Neural cell (in vitro differentiated cells): ENCODE measurements around the gene RIN1. TPM values are rescaled to one million over a fixed set of nuclear protein-coding genes. Genes with fewer than 3 reads are reported as not detected.

Source experiments
- H2AFZ ChIP-seq: fragments of 200-600, 300-800 bp; sonication (generic), shearing (Covaris generic); 2 replicates; pipeline ENCODE4 v1.6.0; 2014; ENCODE audit warnings: low read depth, mild to moderate bottlenecking, antibody characterized with exemption, low read length, moderate library complexity
- H3F3A ChIP-seq: fragments of 200-600 bp; shearing (Covaris generic); 2 replicates; pipeline ENCODE4 v1.6.1; 2016; ENCODE audit warnings: mild to moderate bottlenecking, moderate library complexity, mixed read lengths, antibody characterized with exemption, low read length; ENCODE audit not compliant: insufficient read depth, poor library complexity, severe bottlenecking
- H3K27ac ChIP-seq: fragments of 200-600, 300-800 bp; sonication (generic), shearing (Covaris generic); 2 replicates; pipeline ENCODE4 v1.5.1; 2014; ENCODE audit warnings: mild to moderate bottlenecking, low read length, moderate library complexity
- H3K27me3 ChIP-seq: fragments of 300-800, 200-600 bp; sonication (generic), shearing (Covaris generic); 2 replicates; pipeline ENCODE4 v1.6.0; 2014; ENCODE audit warnings: mild to moderate bottlenecking, low read depth, low read length, moderate library complexity; ENCODE audit not compliant: insufficient read depth
- H3K36me3 ChIP-seq: fragments of 300-800, 200-600 bp; sonication (generic), shearing (Covaris generic); 2 replicates; pipeline ENCODE4 v1.5.1; 2014; ENCODE audit warnings: mild to moderate bottlenecking, antibody characterized with exemption, low read length, moderate library complexity; ENCODE audit not compliant: insufficient read depth
- H3K4me2 ChIP-seq: fragments of 300-800, 200-600 bp; sonication (generic), shearing (Covaris generic); 2 replicates; pipeline ENCODE4 v1.6.0; 2014; ENCODE audit warnings: mild to moderate bottlenecking, low read length
- H3K4me3 ChIP-seq: fragments of 300-800, 200-600 bp; sonication (generic), shearing (Covaris generic); 2 replicates; pipeline ENCODE4 v1.5.1; 2014; ENCODE audit warnings: mild to moderate bottlenecking, low read length, moderate library complexity
- H3K79me2 ChIP-seq: fragments of 200-600 bp; shearing (Covaris generic); replicated peaks from 2 replicates; pipeline ENCODE4 v1.6.0; 2014; ENCODE audit warnings: mild to moderate bottlenecking, low read length, moderate library complexity; ENCODE audit not compliant: insufficient read depth
- H3K9ac ChIP-seq: fragments of 300-800, 200-600 bp; sonication (generic), shearing (Covaris generic); 2 replicates; pipeline ENCODE4 v1.6.1; 2016; ENCODE audit warnings: mild to moderate bottlenecking, low read length, mixed read lengths
- H3K9me2 ChIP-seq: fragments of 200-600 bp; shearing (Covaris generic); 2 replicates; pipeline ENCODE4 v1.6.1; 2016; ENCODE audit warnings: mild to moderate bottlenecking, low read length, mixed read lengths; ENCODE audit not compliant: insufficient read depth
- H3K9me3 ChIP-seq: fragments of 200-600, 300-800 bp; sonication (generic), shearing (Covaris generic); 2 replicates; pipeline ENCODE4 v1.6.1; 2016; ENCODE audit warnings: mild to moderate bottlenecking, mixed run types, low read length, moderate library complexity, mixed read lengths
- H4K20me1 ChIP-seq: fragments of 200-600 bp; shearing (Covaris generic); 2 replicates; pipeline ENCODE4 v1.6.1; 2016; ENCODE audit warnings: mild to moderate bottlenecking, mixed run types; ENCODE audit not compliant: insufficient read depth
- EP300 ChIP-seq: fragments of 450-650 bp; conservative IDR thresholded peaks from 2 replicates; pipeline ENCODE4 v1.6.1; 2014; ENCODE audit warnings: antibody characterized with exemption, mild to moderate bottlenecking, moderate library complexity; ENCODE audit not compliant: poor library complexity, severe bottlenecking
- EZH2 ChIP-seq: fragments of 200-600, 300-800 bp; shearing (Covaris generic), sonication (generic); IDR thresholded peaks from 2 replicates; pipeline ENCODE4 v1.6.1; 2014; ENCODE audit warnings: antibody characterized with exemption, low read length, borderline replicate concordance, mild to moderate bottlenecking; ENCODE audit not compliant: insufficient read depth, poor library complexity, severe bottlenecking
- MXI1 ChIP-seq: fragments of 450-650 bp; conservative IDR thresholded peaks from 2 replicates; pipeline ENCODE4 v1.6.1; 2014; ENCODE audit warnings: antibody characterized with exemption, mild to moderate bottlenecking; ENCODE audit not compliant: poor library complexity, severe bottlenecking
- POLR2AphosphoS5 ChIP-seq: IDR thresholded peaks from 2 replicates; pipeline ENCODE4 v1.6.1; 2012
- RAD21 ChIP-seq: fragments of 450-650 bp; conservative IDR thresholded peaks from 2 replicates; pipeline ENCODE4 v1.6.1; 2014; ENCODE audit warnings: antibody characterized with exemption, mild to moderate bottlenecking, moderate library complexity
- SMC3 ChIP-seq: fragments of 450-650 bp; conservative IDR thresholded peaks from 2 replicates; pipeline ENCODE4 v1.6.1; 2014; ENCODE audit warnings: antibody characterized with exemption, mild to moderate bottlenecking, moderate library complexity; ENCODE audit not compliant: poor library complexity
- TAF1 ChIP-seq: IDR thresholded peaks from 2 replicates; pipeline ENCODE4 v1.6.1; 2012; ENCODE audit warnings: low read depth
- polyA plus RNA-seq: library from polyadenylated mRNA; depleted of rRNA; stranded (reverse); fragments of >200 nt; gene quantifications from 2 replicates; pipeline ENCODE4 v1.2.3, GENCODE V29; 2014
- TF ChIP-seq, protein P1 (sequence below): fragments of 450-650 bp; IDR thresholded peaks from 2 replicates; pipeline ENCODE4 v1.5.1; 2014; ENCODE audit warnings: antibody characterized with exemption, mild to moderate bottlenecking, moderate library complexity; ENCODE audit not compliant: poor library complexity, severe bottlenecking
- TF ChIP-seq, protein P2 (sequence below): IDR thresholded peaks from 2 replicates; pipeline ENCODE4 v1.6.1; 2012; ENCODE audit warnings: borderline replicate concordance

RIN1 gene
- polyA plus RNA-seq, 1 donor from 2014 or later, result 4.2 TPM

DNA sequence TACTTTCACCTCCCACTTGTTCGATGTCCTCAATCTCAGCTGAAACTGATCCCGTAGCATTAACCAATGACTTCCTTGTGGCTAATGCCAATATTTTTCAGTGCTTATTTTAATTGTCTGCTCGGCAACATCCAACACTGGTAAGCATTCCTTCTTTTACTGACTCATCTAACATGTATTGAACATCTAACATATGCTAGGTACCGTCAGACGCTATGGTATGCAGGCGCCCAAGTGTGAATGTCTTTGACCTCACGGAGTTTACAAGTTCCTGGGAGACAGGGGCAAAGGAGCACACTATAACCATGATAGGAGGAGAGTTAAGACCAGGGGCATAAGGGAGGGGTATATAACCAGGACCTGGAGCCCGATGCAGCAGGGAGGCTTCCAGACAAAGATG, 6.9 kb upstream of the RIN1 start:
- H2AFZ ChIP-seq, result no peak overlapping the region
- H3K9ac ChIP-seq, result no peak overlapping the region
- peaks cover 31% of the 10 kb centered on the region for H3K79me2 ChIP-seq
- H3K27ac ChIP-seq, result no peak overlapping the region
- H3K9me2 ChIP-seq, result no peaks in the 10 kb centered on the region
- H4K20me1 ChIP-seq, result no peaks in the 10 kb centered on the region
- H3K36me3 ChIP-seq, result no peaks in the 10 kb centered on the region
- TF ChIP-seq POLR2AphosphoS5 (no peak), SMC3 (no peak), EP300 (no peak), EZH2 (no peak), TAF1 (no peak), MXI1 (no peak), RAD21 (no peak)
- TF ChIP-seq, protein P1, sequence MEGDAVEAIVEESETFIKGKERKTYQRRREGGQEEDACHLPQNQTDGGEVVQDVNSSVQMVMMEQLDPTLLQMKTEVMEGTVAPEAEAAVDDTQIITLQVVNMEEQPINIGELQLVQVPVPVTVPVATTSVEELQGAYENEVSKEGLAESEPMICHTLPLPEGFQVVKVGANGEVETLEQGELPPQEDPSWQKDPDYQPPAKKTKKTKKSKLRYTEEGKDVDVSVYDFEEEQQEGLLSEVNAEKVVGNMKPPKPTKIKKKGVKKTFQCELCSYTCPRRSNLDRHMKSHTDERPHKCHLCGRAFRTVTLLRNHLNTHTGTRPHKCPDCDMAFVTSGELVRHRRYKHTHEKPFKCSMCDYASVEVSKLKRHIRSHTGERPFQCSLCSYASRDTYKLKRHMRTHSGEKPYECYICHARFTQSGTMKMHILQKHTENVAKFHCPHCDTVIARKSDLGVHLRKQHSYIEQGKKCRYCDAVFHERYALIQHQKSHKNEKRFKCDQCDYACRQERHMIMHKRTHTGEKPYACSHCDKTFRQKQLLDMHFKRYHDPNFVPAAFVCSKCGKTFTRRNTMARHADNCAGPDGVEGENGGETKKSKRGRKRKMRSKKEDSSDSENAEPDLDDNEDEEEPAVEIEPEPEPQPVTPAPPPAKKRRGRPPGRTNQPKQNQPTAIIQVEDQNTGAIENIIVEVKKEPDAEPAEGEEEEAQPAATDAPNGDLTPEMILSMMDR, result no peak
- TF ChIP-seq, protein P2, sequence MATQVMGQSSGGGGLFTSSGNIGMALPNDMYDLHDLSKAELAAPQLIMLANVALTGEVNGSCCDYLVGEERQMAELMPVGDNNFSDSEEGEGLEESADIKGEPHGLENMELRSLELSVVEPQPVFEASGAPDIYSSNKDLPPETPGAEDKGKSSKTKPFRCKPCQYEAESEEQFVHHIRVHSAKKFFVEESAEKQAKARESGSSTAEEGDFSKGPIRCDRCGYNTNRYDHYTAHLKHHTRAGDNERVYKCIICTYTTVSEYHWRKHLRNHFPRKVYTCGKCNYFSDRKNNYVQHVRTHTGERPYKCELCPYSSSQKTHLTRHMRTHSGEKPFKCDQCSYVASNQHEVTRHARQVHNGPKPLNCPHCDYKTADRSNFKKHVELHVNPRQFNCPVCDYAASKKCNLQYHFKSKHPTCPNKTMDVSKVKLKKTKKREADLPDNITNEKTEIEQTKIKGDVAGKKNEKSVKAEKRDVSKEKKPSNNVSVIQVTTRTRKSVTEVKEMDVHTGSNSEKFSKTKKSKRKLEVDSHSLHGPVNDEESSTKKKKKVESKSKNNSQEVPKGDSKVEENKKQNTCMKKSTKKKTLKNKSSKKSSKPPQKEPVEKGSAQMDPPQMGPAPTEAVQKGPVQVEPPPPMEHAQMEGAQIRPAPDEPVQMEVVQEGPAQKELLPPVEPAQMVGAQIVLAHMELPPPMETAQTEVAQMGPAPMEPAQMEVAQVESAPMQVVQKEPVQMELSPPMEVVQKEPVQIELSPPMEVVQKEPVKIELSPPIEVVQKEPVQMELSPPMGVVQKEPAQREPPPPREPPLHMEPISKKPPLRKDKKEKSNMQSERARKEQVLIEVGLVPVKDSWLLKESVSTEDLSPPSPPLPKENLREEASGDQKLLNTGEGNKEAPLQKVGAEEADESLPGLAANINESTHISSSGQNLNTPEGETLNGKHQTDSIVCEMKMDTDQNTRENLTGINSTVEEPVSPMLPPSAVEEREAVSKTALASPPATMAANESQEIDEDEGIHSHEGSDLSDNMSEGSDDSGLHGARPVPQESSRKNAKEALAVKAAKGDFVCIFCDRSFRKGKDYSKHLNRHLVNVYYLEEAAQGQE, result no peak
- H3F3A ChIP-seq, result peaks cover 3% of the 10 kb centered on the region
- H3K9me3 ChIP-seq, result no peaks in the 10 kb centered on the region
- H3K4me3 ChIP-seq, result peak overlapping the region; percentile 100
- no peak overlapping the region for H3K4me2 ChIP-seq
- H3K27me3 ChIP-seq, result no peaks in the 10 kb centered on the region

DNA sequence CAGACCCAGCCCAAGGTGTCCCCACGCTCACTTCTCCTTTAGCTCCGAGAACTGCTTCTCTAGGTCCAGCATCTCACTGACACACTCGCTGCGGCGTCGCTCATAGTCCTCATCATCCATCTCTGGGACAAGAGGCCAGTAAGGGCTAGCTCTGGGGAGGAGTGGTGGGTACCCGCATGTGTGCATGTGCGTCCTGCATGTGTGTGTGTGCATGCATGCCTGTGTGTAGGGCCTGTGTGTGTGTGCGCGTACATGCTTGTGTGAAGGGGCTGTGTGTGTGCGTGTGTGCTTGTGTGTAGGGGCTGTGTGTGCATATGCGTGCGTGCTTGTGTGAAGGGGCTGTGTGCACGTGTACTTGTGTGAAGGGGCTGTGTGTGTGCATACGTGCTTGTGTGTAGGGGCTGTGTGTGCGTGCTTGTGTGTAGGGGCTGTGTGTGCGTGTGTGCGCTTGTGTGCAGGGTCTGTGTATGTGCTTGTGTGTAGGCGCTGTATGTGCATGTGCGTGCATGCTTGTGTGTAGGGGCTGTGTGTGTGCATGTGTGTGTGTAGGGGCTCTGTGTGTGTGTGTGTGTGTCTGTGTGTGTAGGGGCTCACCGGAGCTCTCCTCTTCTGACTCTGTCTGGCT, 5.4 kb upstream of the RIN1 start:
- Histone ChIP-seq H3K9me3 (no peaks in the 10 kb centered on the region), H3K9ac (no peak overlapping the region), H2AFZ (no peak overlapping the region), H3K27ac (no peak overlapping the region), H3K27me3 (no peaks in the 10 kb centered on the region), H3K36me3 (no peaks in the 10 kb centered on the region), H4K20me1 (no peaks in the 10 kb centered on the region), H3K79me2 (peaks cover 30% of the 10 kb centered on the region), H3K4me3 (no peak overlapping the region), H3K4me2 (no peak overlapping the region), H3K9me2 (no peaks in the 10 kb centered on the region), H3F3A (peaks cover 3% of the 10 kb centered on the region)
- TF ChIP-seq SMC3, result no peak
- TF ChIP-seq, protein P1, result no peak
- no peak for TF ChIP-seq MXI1
- TF ChIP-seq EP300, result no peak
